Type B pancreatic cell (in vitro differentiated cells): Measurements from ENCODE around the gene JCHAIN. TPM values are rescaled to one million over a fixed set of nuclear protein-coding genes. Genes with fewer than 3 reads are reported as not detected.
"Not testable (repeated sequence)": the region's sequence is repeated elsewhere in the genome, so short reads cannot be mapped to it uniquely, and the experiment has no call there.

Source experiments
- DNase-seq: peaks from one replicate; pipeline ENCODE4 v3.0.0; 2021; ENCODE audit warnings: mixed read lengths; ENCODE audit not compliant: unreplicated experiment; ENCODE audit errors: extremely low spot score
- H3K27ac Mint-ChIP-seq: 2 replicates; pipeline ENCODE4 v1.8.0; 2021; ENCODE audit warnings: mild to moderate bottlenecking, mixed read lengths
- H3K27me3 Mint-ChIP-seq: 2 replicates; pipeline ENCODE4 v1.8.0; 2021; ENCODE audit warnings: mixed read lengths
- H3K36me3 Mint-ChIP-seq: 2 replicates; pipeline ENCODE4 v1.8.0; 2021; ENCODE audit warnings: mixed read lengths
- H3K4me1 Mint-ChIP-seq: one replicate; pipeline ENCODE4 v1.8.0; 2021; ENCODE audit warnings: mixed read lengths; ENCODE audit not compliant: unreplicated experiment
- H3K4me3 Mint-ChIP-seq: 2 replicates; pipeline ENCODE4 v1.8.0; 2021; ENCODE audit warnings: mild to moderate bottlenecking, mixed read lengths
- H3K9me3 Mint-ChIP-seq: 2 replicates; pipeline ENCODE4 v1.8.0; 2021; ENCODE audit warnings: mixed read lengths
- total RNA-seq: library from RNA; stranded (reverse); gene quantifications from 2 replicates; pipeline ENCODE4 v1.2.1, GENCODE V29; 2021; ENCODE audit warnings: low replicate concordance
- TF ChIP-seq, protein P1 (sequence below): fragments of 200-600 bp; sonication (generic); conservative IDR thresholded peaks from 2 replicates; pipeline ENCODE4 v1.5.0; 2021; ENCODE audit warnings: antibody characterized with exemption, mild to moderate bottlenecking

The JCHAIN gene
- total RNA-seq, 1 donor from 2014 or later: not detected

GRCh38 chr4:70705183-70706043, 39.1 kb upstream of the JCHAIN start:
- peak overlapping the region; percentile 95 for H3K4me3 Mint-ChIP-seq
- peaks cover 20% of the 10 kb centered on the region for H3K4me1 Mint-ChIP-seq
- H3K36me3 Mint-ChIP-seq: no peaks in the 10 kb centered on the region
- no peaks in the 10 kb centered on the region for H3K27me3 Mint-ChIP-seq
- peak overlapping the region; percentile 92 for H3K27ac Mint-ChIP-seq
- TF ChIP-seq, protein P1, sequence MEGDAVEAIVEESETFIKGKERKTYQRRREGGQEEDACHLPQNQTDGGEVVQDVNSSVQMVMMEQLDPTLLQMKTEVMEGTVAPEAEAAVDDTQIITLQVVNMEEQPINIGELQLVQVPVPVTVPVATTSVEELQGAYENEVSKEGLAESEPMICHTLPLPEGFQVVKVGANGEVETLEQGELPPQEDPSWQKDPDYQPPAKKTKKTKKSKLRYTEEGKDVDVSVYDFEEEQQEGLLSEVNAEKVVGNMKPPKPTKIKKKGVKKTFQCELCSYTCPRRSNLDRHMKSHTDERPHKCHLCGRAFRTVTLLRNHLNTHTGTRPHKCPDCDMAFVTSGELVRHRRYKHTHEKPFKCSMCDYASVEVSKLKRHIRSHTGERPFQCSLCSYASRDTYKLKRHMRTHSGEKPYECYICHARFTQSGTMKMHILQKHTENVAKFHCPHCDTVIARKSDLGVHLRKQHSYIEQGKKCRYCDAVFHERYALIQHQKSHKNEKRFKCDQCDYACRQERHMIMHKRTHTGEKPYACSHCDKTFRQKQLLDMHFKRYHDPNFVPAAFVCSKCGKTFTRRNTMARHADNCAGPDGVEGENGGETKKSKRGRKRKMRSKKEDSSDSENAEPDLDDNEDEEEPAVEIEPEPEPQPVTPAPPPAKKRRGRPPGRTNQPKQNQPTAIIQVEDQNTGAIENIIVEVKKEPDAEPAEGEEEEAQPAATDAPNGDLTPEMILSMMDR: no peak
- no peaks in the 10 kb centered on the region for H3K9me3 Mint-ChIP-seq
- DNase-seq: peak; percentile 80

GRCh38 chr4:70704931-70705182, 38.5 kb upstream of the JCHAIN start:
- H3K36me3 Mint-ChIP-seq: no peaks in the 10 kb centered on the region
- no peaks in the 10 kb centered on the region for H3K27me3 Mint-ChIP-seq
- H3K4me1 Mint-ChIP-seq: peaks cover 17% of the 10 kb centered on the region
- peak overlapping the region; percentile 94 for H3K4me3 Mint-ChIP-seq
- no peak for DNase-seq
- H3K9me3 Mint-ChIP-seq: no peaks in the 10 kb centered on the region
- no peak overlapping the region for H3K27ac Mint-ChIP-seq
- TF ChIP-seq, protein P1: no peak

DNA sequence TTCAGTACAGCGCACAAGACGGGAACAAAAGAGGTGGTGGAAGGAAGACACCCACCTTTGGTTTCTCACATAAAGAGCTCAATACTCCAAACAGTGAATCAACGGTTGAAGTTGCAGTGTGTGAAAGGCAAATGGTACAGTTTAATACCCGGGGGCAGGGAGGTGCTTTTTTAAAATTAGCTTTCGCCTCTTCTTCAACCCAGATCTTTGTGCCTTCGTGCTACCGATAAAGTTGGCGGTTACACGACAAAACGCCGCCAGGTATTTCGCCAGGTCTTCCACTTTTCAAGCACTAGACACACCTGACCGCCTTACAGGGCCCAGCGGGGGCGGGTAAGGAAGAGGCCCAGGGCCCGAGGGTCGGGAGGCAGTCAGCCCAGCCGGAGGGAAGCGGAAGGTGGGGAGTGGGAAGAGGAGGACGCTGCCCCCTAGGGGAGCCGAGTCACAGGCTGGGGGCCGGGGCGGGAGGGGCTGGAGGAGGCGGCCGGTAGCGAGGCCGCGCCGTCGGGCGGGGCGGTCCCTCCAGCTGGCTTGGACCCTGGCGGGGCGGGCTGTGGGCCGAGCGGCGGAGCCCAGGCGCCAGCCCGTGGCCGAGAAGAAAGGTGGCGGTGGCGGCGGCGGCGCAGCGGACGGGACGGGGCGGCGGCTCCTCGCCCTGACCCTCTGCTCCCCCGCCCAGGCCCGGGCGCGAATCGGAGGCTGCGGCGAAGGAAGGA, 38.1 kb upstream of the JCHAIN start:
- Mint-ChIP-seq H3K9me3 (no peaks in the 10 kb centered on the region), H3K36me3 (no peaks in the 10 kb centered on the region), H3K4me1 (peaks cover 12% of the 10 kb centered on the region), H3K27ac (peak overlapping the region; percentile 95), H3K27me3 (no peaks in the 10 kb centered on the region), H3K4me3 (peak overlapping the region; percentile 94)
- TF ChIP-seq, protein P1: peak; percentile 47
- DNase-seq: peak; percentile 83

- Mint-ChIP-seq H3K36me3 (no peaks in the 10 kb centered on the region), H3K27me3 (no peaks in the 10 kb centered on the region), H3K27ac (peak overlapping the region; percentile 95), H3K9me3 (no peaks in the 10 kb centered on the region), H3K4me3 (peak overlapping the region; percentile 94), H3K4me1 (peaks cover 9% of the 10 kb centered on the region)
- TF ChIP-seq, protein P1: no peak
- no peak for DNase-seq
These were observed 37.4 kb upstream of the JCHAIN start for GRCh38 chr4:70703619-70704214.

- not testable (repeated sequence) for H3K4me3 Mint-ChIP-seq, H3K27me3 Mint-ChIP-seq
- H3K27ac Mint-ChIP-seq: peak overlapping the region; percentile 70
These were observed 36.3 kb upstream of the JCHAIN start for GRCh38 chr4:70702592-70702991.

GRCh38 chr4:70701271-70701670, 35.0 kb upstream of the JCHAIN start:
- no peak overlapping the region for H3K4me3 Mint-ChIP-seq
- no peaks in the 10 kb centered on the region for H3K9me3 Mint-ChIP-seq
- H3K27ac Mint-ChIP-seq: no peak overlapping the region
- H3K27me3 Mint-ChIP-seq: no peaks in the 10 kb centered on the region
- no peak for DNase-seq
- TF ChIP-seq, protein P1: no peak
- H3K36me3 Mint-ChIP-seq: no peaks in the 10 kb centered on the region
- peaks cover 6% of the 10 kb centered on the region for H3K4me1 Mint-ChIP-seq

More at GRCh38 chr4:70702592-70702991, 36.3 kb upstream of the JCHAIN start:
- H3K4me1 Mint-ChIP-seq, DNase-seq, H3K9me3 Mint-ChIP-seq, H3K36me3 Mint-ChIP-seq: not testable (repeated sequence)
